GM23338 (cell line): Measurements from ENCODE around the gene FIG4. TPM values are rescaled to one million over a fixed set of nuclear protein-coding genes. Genes with fewer than 3 reads are reported as not detected.

ENCODE experiments used
- ATAC-seq: fragments of 200-7000 bp; cut with Tn5 transposase; 3 replicates; pipeline ENCODE4 v1.9.1; 2020
- DNase-seq: peaks from one replicate; pipeline ENCODE4 v3.0.0-alpha.2; 2015; ENCODE audit warnings: low spot score
- H2AFZ ChIP-seq: fragments of 200-600 bp; sonication (generic); 2 replicates; pipeline ENCODE4 v1.8.0; 2016; ENCODE audit warnings: antibody characterized with exemption, mild to moderate bottlenecking, moderate library complexity
- H3F3A ChIP-seq: fragments of 200-600 bp; sonication (generic); replicated peaks from 2 replicates; pipeline ENCODE4 v1.8.0; 2017; ENCODE audit warnings: antibody characterized with exemption, mixed run types, low read depth
- H3K27ac ChIP-seq: fragments of 200-600 bp; sonication (generic); 2 replicates; pipeline ENCODE4 v1.6.1; 2016; ENCODE audit warnings: low read depth
- H3K27me3 ChIP-seq: fragments of 200-600 bp; sonication (generic); 2 replicates; pipeline ENCODE4 v1.8.0; 2016; ENCODE audit warnings: mild to moderate bottlenecking, mixed run types, moderate library complexity; ENCODE audit not compliant: insufficient read depth
- H3K36me3 ChIP-seq: fragments of 200-600 bp; sonication (generic); 2 replicates; pipeline ENCODE4 v1.8.0; 2016; ENCODE audit warnings: mild to moderate bottlenecking; ENCODE audit not compliant: insufficient read depth
- H3K4me1 ChIP-seq: fragments of 200-600 bp; sonication (generic); 2 replicates; pipeline ENCODE4 v1.8.0; 2016; ENCODE audit warnings: mild to moderate bottlenecking, moderate library complexity; ENCODE audit not compliant: insufficient read depth
- H3K4me2 ChIP-seq: fragments of 200-600 bp; sonication (generic); 2 replicates; pipeline ENCODE4 v1.7.1; 2017; ENCODE audit warnings: mixed run types
- H3K4me3 ChIP-seq: fragments of 200-600 bp; sonication (generic); 2 replicates; pipeline ENCODE4 v1.6.1; 2016; ENCODE audit warnings: mixed run types
- H3K79me2 ChIP-seq: fragments of 200-600 bp; sonication (generic); replicated peaks from 2 replicates; pipeline ENCODE4 v1.8.0; 2017; ENCODE audit warnings: mild to moderate bottlenecking; ENCODE audit not compliant: insufficient read depth
- H3K9me2 ChIP-seq: fragments of 200-600 bp; sonication (generic); 2 replicates; pipeline ENCODE4 v1.8.0; 2017; ENCODE audit not compliant: insufficient read depth
- H4K20me1 ChIP-seq: fragments of 200-600 bp; sonication (generic); replicated peaks from 2 replicates; pipeline ENCODE4 v1.8.0; 2017; ENCODE audit warnings: mild to moderate bottlenecking; ENCODE audit not compliant: insufficient read depth
- H3K27ac Mint-ChIP-seq: 2 replicates; pipeline ENCODE4 v1.8.0; 2020; ENCODE audit warnings: inconsistent platforms, mild to moderate bottlenecking, moderate library complexity, mixed read lengths
- H3K27me3 Mint-ChIP-seq: 3 replicates; pipeline ENCODE4 v1.8.0; 2022; ENCODE audit warnings: low read depth, mild to moderate bottlenecking, moderate library complexity, mixed read lengths, inconsistent platforms; ENCODE audit not compliant: insufficient read depth, poor library complexity
- H3K36me3 Mint-ChIP-seq: 3 replicates; pipeline ENCODE4 v1.8.0; 2021; ENCODE audit warnings: low read depth, mild to moderate bottlenecking, inconsistent platforms, moderate library complexity, mixed read lengths
- H3K4me1 Mint-ChIP-seq: 3 replicates; pipeline ENCODE4 v1.8.0; 2020; ENCODE audit warnings: mild to moderate bottlenecking, inconsistent platforms, mixed read lengths
- H3K4me3 Mint-ChIP-seq: 3 replicates; pipeline ENCODE4 v1.8.0; 2021; ENCODE audit warnings: moderate library complexity, mild to moderate bottlenecking, inconsistent platforms, mixed read lengths
- H3K9me3 Mint-ChIP-seq: 3 replicates; pipeline ENCODE4 v1.8.0; 2020; ENCODE audit warnings: moderate library complexity, mild to moderate bottlenecking, inconsistent platforms, mixed read lengths
- CREB1 ChIP-seq: fragments of 250-450 bp; sonication (Bioruptor Pico); IDR thresholded peaks from 2 replicates; pipeline ENCODE4 v1.5.0; 2020; ENCODE audit warnings: low read depth, mild to moderate bottlenecking, moderate library complexity
- EZH2 ChIP-seq: fragments of 200-600 bp; sonication (generic); IDR thresholded peaks from one replicate; pipeline ENCODE4 v1.8.0; 2017; ENCODE audit warnings: antibody characterized with exemption, mild to moderate bottlenecking, low read depth; ENCODE audit not compliant: unreplicated experiment
- EZH2phosphoT487 ChIP-seq: fragments of 200-600 bp; sonication (generic); IDR thresholded peaks from one replicate; pipeline ENCODE4 v1.8.1; 2018; ENCODE audit warnings: antibody characterized with exemption; ENCODE audit not compliant: unreplicated experiment
- JUNB ChIP-seq: IDR thresholded peaks from one replicate; pipeline ENCODE4 v1.6.1; 2016; ENCODE audit warnings: antibody characterized with exemption; ENCODE audit not compliant: unreplicated experiment
- NANOG ChIP-seq: IDR thresholded peaks from 2 replicates; pipeline ENCODE4 v1.6.1; 2016; ENCODE audit warnings: antibody characterized with exemption, borderline replicate concordance
- POLR2AphosphoS5 ChIP-seq: IDR thresholded peaks from 2 replicates; pipeline ENCODE4 v1.6.1; 2016; ENCODE audit warnings: antibody characterized with exemption, low read depth
- STAT1 ChIP-seq: IDR thresholded peaks from one replicate; pipeline ENCODE4 v1.6.1; 2016; ENCODE audit warnings: antibody characterized with exemption; ENCODE audit not compliant: unreplicated experiment
- ZNF114 ChIP-seq: fragments of 250-450 bp; sonication (Bioruptor Pico); IDR thresholded peaks from 2 replicates; pipeline ENCODE4 v1.5.0; 2020; ENCODE audit warnings: mild to moderate bottlenecking, moderate library complexity
- ZNF331 ChIP-seq: fragments of 250-450 bp; sonication (Bioruptor Pico); IDR thresholded peaks from 2 replicates; pipeline ENCODE4 v1.5.0; 2020; ENCODE audit warnings: low read depth, mild to moderate bottlenecking, moderate library complexity
- polyA plus RNA-seq: library from polyadenylated mRNA; unstranded; fragments of >200 nt; fragmentation: Nextera tagmentation; extraction: Ambion mirVana; gene quantifications from 2 replicates; pipeline ENCODE4 v1.2.1, GENCODE V29; 2016
- total RNA-seq: library from RNA; depleted of rRNA; stranded (reverse); fragments of >200 nt; shearing (Covaris generic); gene quantifications from 2 replicates; pipeline ENCODE4 v1.2.3, GENCODE V29; 2014
- TF ChIP-seq, protein P1 (sequence below), 2 experiments: fragments of 200-600 bp in 1 of 2; sonication (generic) in 1 of 2; conservative IDR thresholded peaks; 2 replicates each; pipeline versions ENCODE4 v1.5.1 to v1.6.1; 2016 to 2017; ENCODE audit warnings: antibody characterized with exemption in 2 of 2, low read depth in 2 of 2, mild to moderate bottlenecking in 2 of 2, moderate library complexity in 1 of 2
- TF ChIP-seq, protein P2 (sequence below): IDR thresholded peaks from one replicate; pipeline ENCODE4 v1.6.1; 2018; ENCODE audit warnings: antibody characterized with exemption; ENCODE audit not compliant: unreplicated experiment
- TF ChIP-seq, protein P3 (sequence below): IDR thresholded peaks from 2 replicates; pipeline ENCODE4 v1.6.1; 2016; ENCODE audit warnings: antibody characterized with exemption
- TF ChIP-seq, protein P4 (sequence below): fragments of 250-450 bp; sonication (Bioruptor Pico); IDR thresholded peaks from 2 replicates; pipeline ENCODE4 v1.5.0; 2020; ENCODE audit warnings: mild to moderate bottlenecking, moderate library complexity

FIG4 gene
- total and polyA plus RNA-seq, 2 experiments from 2014 or later = 7.0 to 16.9 TPM

DNA sequence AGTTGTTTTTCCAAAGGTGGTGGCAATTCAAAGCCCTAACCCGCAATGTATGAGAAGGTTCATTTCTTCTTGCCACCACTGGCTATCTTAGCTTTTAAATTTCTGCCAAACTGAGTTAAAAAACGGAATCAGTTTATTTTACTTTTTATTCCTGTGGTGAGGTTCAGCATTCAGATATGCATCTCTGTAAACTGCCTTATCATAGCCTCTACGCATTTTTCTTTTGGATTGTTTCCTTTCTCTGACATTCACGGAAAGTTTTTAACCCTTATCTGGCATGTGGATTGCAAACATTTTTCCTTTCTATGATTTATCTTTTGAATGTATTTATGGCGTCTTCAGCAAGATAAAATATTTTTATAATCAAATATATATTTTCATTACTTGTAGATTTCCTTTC, 37.8 kb upstream of the FIG4 start:
- Mint-ChIP-seq H3K27ac (no peak overlapping the region), H3K4me3 (no peak overlapping the region), H3K27me3 (no peaks in the 10 kb centered on the region), H3K9me3 (no peaks in the 10 kb centered on the region), H3K36me3 (no peaks in the 10 kb centered on the region), H3K4me1 (no peaks in the 10 kb centered on the region)
- H2AFZ ChIP-seq = no peak overlapping the region
- H3F3A ChIP-seq = no peaks in the 10 kb centered on the region
- H3K4me3 ChIP-seq = no peak overlapping the region
- no peak overlapping the region for H3K4me2 ChIP-seq
- no peaks in the 10 kb centered on the region for H4K20me1 ChIP-seq
- H3K36me3 ChIP-seq = no peaks in the 10 kb centered on the region
- DNase-seq (no peak), ATAC-seq (no peak)
- TF ChIP-seq STAT1 (no peak), JUNB (no peak), CREB1 (CRISPR knock-in tag) (no peak), POLR2AphosphoS5 (no peak), NANOG (no peak), ZNF114 (CRISPR knock-in tag) (no peak), ZNF331 (CRISPR knock-in tag) (no peak), EZH2phosphoT487 (no peak), EZH2 (no peak)
- TF ChIP-seq, protein P1, sequence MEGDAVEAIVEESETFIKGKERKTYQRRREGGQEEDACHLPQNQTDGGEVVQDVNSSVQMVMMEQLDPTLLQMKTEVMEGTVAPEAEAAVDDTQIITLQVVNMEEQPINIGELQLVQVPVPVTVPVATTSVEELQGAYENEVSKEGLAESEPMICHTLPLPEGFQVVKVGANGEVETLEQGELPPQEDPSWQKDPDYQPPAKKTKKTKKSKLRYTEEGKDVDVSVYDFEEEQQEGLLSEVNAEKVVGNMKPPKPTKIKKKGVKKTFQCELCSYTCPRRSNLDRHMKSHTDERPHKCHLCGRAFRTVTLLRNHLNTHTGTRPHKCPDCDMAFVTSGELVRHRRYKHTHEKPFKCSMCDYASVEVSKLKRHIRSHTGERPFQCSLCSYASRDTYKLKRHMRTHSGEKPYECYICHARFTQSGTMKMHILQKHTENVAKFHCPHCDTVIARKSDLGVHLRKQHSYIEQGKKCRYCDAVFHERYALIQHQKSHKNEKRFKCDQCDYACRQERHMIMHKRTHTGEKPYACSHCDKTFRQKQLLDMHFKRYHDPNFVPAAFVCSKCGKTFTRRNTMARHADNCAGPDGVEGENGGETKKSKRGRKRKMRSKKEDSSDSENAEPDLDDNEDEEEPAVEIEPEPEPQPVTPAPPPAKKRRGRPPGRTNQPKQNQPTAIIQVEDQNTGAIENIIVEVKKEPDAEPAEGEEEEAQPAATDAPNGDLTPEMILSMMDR (conservative IDR thresholded peaks at IDR 0.05; ENCODE audit: low read depth in 2 of 2) = no peak
- TF ChIP-seq, protein P2, sequence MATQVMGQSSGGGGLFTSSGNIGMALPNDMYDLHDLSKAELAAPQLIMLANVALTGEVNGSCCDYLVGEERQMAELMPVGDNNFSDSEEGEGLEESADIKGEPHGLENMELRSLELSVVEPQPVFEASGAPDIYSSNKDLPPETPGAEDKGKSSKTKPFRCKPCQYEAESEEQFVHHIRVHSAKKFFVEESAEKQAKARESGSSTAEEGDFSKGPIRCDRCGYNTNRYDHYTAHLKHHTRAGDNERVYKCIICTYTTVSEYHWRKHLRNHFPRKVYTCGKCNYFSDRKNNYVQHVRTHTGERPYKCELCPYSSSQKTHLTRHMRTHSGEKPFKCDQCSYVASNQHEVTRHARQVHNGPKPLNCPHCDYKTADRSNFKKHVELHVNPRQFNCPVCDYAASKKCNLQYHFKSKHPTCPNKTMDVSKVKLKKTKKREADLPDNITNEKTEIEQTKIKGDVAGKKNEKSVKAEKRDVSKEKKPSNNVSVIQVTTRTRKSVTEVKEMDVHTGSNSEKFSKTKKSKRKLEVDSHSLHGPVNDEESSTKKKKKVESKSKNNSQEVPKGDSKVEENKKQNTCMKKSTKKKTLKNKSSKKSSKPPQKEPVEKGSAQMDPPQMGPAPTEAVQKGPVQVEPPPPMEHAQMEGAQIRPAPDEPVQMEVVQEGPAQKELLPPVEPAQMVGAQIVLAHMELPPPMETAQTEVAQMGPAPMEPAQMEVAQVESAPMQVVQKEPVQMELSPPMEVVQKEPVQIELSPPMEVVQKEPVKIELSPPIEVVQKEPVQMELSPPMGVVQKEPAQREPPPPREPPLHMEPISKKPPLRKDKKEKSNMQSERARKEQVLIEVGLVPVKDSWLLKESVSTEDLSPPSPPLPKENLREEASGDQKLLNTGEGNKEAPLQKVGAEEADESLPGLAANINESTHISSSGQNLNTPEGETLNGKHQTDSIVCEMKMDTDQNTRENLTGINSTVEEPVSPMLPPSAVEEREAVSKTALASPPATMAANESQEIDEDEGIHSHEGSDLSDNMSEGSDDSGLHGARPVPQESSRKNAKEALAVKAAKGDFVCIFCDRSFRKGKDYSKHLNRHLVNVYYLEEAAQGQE = no peak
- TF ChIP-seq, protein P3, sequence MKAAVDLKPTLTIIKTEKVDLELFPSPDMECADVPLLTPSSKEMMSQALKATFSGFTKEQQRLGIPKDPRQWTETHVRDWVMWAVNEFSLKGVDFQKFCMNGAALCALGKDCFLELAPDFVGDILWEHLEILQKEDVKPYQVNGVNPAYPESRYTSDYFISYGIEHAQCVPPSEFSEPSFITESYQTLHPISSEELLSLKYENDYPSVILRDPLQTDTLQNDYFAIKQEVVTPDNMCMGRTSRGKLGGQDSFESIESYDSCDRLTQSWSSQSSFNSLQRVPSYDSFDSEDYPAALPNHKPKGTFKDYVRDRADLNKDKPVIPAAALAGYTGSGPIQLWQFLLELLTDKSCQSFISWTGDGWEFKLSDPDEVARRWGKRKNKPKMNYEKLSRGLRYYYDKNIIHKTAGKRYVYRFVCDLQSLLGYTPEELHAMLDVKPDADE = no peak
- TF ChIP-seq, protein P4, sequence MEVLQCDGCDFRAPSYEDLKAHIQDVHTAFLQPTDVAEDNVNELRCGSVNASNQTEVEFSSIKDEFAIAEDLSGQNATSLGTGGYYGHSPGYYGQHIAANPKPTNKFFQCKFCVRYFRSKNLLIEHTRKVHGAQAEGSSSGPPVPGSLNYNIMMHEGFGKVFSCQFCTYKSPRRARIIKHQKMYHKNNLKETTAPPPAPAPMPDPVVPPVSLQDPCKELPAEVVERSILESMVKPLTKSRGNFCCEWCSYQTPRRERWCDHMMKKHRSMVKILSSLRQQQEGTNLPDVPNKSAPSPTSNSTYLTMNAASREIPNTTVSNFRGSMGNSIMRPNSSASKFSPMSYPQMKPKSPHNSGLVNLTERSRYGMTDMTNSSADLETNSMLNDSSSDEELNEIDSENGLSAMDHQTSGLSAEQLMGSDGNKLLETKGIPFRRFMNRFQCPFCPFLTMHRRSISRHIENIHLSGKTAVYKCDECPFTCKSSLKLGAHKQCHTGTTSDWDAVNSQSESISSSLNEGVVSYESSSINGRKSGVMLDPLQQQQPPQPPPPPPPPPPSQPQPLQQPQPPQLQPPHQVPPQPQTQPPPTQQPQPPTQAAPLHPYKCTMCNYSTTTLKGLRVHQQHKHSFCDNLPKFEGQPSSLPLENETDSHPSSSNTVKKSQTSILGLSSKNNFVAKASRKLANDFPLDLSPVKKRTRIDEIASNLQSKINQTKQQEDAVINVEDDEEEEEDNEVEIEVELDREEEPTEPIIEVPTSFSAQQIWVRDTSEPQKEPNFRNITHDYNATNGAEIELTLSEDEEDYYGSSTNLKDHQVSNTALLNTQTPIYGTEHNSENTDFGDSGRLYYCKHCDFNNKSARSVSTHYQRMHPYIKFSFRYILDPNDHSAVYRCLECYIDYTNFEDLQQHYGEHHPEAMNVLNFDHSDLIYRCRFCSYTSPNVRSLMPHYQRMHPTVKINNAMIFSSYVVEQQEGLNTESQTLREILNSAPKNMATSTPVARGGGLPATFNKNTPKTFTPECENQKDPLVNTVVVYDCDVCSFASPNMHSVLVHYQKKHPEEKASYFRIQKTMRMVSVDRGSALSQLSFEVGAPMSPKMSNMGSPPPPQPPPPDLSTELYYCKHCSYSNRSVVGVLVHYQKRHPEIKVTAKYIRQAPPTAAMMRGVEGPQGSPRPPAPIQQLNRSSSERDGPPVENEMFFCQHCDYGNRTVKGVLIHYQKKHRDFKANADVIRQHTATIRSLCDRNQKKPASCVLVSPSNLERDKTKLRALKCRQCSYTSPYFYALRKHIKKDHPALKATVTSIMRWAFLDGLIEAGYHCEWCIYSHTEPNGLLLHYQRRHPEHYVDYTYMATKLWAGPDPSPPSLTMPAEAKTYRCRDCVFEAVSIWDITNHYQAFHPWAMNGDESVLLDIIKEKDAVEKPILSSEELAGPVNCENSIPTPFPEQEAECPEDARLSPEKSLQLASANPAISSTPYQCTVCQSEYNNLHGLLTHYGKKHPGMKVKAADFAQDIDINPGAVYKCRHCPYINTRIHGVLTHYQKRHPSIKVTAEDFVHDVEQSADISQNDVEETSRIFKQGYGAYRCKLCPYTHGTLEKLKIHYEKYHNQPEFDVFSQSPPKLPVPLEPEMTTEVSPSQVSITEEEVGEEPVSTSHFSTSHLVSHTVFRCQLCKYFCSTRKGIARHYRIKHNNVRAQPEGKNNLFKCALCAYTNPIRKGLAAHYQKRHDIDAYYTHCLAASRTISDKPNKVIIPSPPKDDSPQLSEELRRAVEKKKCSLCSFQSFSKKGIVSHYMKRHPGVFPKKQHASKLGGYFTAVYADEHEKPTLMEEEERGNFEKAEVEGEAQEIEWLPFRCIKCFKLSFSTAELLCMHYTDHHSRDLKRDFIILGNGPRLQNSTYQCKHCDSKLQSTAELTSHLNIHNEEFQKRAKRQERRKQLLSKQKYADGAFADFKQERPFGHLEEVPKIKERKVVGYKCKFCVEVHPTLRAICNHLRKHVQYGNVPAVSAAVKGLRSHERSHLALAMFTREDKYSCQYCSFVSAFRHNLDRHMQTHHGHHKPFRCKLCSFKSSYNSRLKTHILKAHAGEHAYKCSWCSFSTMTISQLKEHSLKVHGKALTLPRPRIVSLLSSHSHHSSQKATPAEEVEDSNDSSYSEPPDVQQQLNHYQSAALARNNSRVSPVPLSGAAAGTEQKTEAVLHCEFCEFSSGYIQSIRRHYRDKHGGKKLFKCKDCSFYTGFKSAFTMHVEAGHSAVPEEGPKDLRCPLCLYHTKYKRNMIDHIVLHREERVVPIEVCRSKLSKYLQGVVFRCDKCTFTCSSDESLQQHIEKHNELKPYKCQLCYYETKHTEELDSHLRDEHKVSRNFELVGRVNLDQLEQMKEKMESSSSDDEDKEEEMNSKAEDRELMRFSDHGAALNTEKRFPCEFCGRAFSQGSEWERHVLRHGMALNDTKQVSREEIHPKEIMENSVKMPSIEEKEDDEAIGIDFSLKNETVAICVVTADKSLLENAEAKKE = no peak
- H3K9me2 ChIP-seq = no peaks in the 10 kb centered on the region
- no peak overlapping the region for H3K27ac ChIP-seq
- no peaks in the 10 kb centered on the region for H3K4me1 ChIP-seq
- no peaks in the 10 kb centered on the region for H3K27me3 ChIP-seq
- no peaks in the 10 kb centered on the region for H3K79me2 ChIP-seq
